Hepatocyte (in vitro differentiated cells): ENCODE measurements around the gene TUG1. TPM values are rescaled to one million over a fixed set of nuclear protein-coding genes. Genes with fewer than 3 reads are reported as not detected.

Experiments
- DNase-seq: peaks from one replicate; pipeline ENCODE4 v3.0.0-alpha.2; 2016; ENCODE audit warnings: low spot score
- H2AFZ ChIP-seq: fragments of 200-600 bp; sonication (generic); 2 replicates; pipeline ENCODE4 v1.6.0; 2016; ENCODE audit warnings: antibody characterized with exemption, mild to moderate bottlenecking
- H3K27ac ChIP-seq: fragments of 200-600 bp; sonication (generic); 2 replicates; pipeline ENCODE4 v1.5.1; 2016; ENCODE audit warnings: mild to moderate bottlenecking
- H3K27me3 ChIP-seq: fragments of 200-600 bp; sonication (generic); 2 replicates; pipeline ENCODE4 v1.6.1; 2016
- H3K36me3 ChIP-seq: fragments of 200-600 bp; sonication (generic); replicated peaks from 2 replicates; pipeline ENCODE4 v1.5.1; 2016; ENCODE audit warnings: low read depth; ENCODE audit not compliant: insufficient read depth
- H3K4me1 ChIP-seq: fragments of 200-600 bp; sonication (generic); 2 replicates; pipeline ENCODE4 v1.5.1; 2016; ENCODE audit warnings: mild to moderate bottlenecking, moderate library complexity; ENCODE audit not compliant: insufficient read depth
- H3K4me2 ChIP-seq: fragments of 200-600 bp; sonication (generic); 2 replicates; pipeline ENCODE4 v1.6.0; 2016
- H3K4me3 ChIP-seq: fragments of 200-600 bp; sonication (generic); 2 replicates; pipeline ENCODE4 v1.5.1; 2016; ENCODE audit warnings: mild to moderate bottlenecking
- H3K79me2 ChIP-seq: fragments of 200-600 bp; sonication (generic); 2 replicates; pipeline ENCODE4 v1.6.0; 2017; ENCODE audit warnings: mild to moderate bottlenecking
- H3K9me2 ChIP-seq: fragments of 200-600 bp; sonication (generic); replicated peaks from 2 replicates; pipeline ENCODE4 v1.6.0; 2017; ENCODE audit warnings: mild to moderate bottlenecking; ENCODE audit not compliant: insufficient read depth
- H3K9me3 ChIP-seq: fragments of 200-600 bp; sonication (generic); 2 replicates; pipeline ENCODE4 v1.5.1; 2016; ENCODE audit warnings: low read depth, mild to moderate bottlenecking
- H4K20me1 ChIP-seq: fragments of 200-600 bp; sonication (generic); 2 replicates; pipeline ENCODE4 v1.6.0; 2016; ENCODE audit warnings: mild to moderate bottlenecking; ENCODE audit not compliant: insufficient read depth, poor library complexity, severe bottlenecking
- EZH2 ChIP-seq: fragments of 200-600 bp; sonication (generic); IDR thresholded peaks from 2 replicates; pipeline ENCODE4 v1.6.1; 2016; ENCODE audit warnings: antibody characterized with exemption, mild to moderate bottlenecking, borderline replicate concordance
- EZH2phosphoT487 ChIP-seq: fragments of 200-600 bp; sonication (generic); IDR thresholded peaks from one replicate; pipeline ENCODE4 v1.6.1; 2018; ENCODE audit warnings: antibody characterized with exemption, mild to moderate bottlenecking, low read depth, moderate library complexity; ENCODE audit not compliant: unreplicated experiment, severe bottlenecking
- WGBS: methylation state at CpG from one replicate; pipeline ENCODE4 v1.1.6; 2016; ENCODE audit warnings: low lambda C conversion rate; ENCODE audit errors: missing lambda C conversion rate; 5-methylcytosine and 5-hydroxymethylcytosine counted together
- polyA plus RNA-seq: library from polyadenylated mRNA; unstranded; fragments of >200 nt; fragmentation: Nextera tagmentation; extraction: Ambion mirVana; gene quantifications from 2 replicates; pipeline ENCODE4 v1.2.1, GENCODE V29; 2016
- total RNA-seq: library from RNA; depleted of rRNA; stranded (reverse); fragments of >200 nt; gene quantifications from 2 replicates; pipeline ENCODE4 v1.2.3, GENCODE V29; 2014
- TF ChIP-seq, protein P1 (sequence below): fragments of 200-600 bp; sonication (generic); IDR thresholded peaks from 2 replicates; pipeline ENCODE4 v1.5.1; 2016; ENCODE audit warnings: antibody characterized with exemption, mild to moderate bottlenecking; ENCODE audit not compliant: poor library complexity

TUG1 gene
- total and polyA plus RNA-seq, 2 experiments from 2014 or later: 33.9 to 99.3 TPM

DNA sequence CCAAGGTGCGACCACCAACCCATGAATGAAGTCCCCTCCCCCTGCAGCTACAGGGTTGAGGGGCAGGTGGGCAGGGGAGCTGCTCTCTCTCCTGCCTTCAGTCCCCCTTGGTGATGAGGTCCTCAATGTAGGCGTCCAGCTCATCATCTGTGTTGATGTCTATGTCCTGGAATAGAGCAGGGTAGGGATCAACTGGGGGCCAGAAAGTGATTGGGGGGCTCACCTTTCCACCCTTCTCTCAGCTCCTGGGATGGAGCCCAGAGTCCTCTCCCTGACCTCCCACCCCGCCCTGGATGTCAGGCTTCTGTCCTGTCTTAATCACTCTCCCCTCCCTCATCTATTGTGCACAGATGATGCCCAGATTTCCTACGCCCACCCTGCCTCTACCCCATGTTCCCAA lies 42.4 kb upstream of the TUG1 start:
- no peak for DNase-seq
- Histone ChIP-seq H3K27me3 (no peaks in the 10 kb centered on the region), H3K27ac (no peak overlapping the region), H3K9me2 (no peaks in the 10 kb centered on the region), H3K36me3 (no peaks in the 10 kb centered on the region), H2AFZ (no peak overlapping the region), H3K4me3 (no peak overlapping the region), H3K9me3 (no peaks in the 10 kb centered on the region), H3K4me2 (no peak overlapping the region), H3K79me2 (no peaks in the 10 kb centered on the region), H4K20me1 (no peaks in the 10 kb centered on the region), H3K4me1 (no peaks in the 10 kb centered on the region)
- WGBS: 94% methylated on average over 4 of the region's 4 CpGs
- TF ChIP-seq, protein P1, sequence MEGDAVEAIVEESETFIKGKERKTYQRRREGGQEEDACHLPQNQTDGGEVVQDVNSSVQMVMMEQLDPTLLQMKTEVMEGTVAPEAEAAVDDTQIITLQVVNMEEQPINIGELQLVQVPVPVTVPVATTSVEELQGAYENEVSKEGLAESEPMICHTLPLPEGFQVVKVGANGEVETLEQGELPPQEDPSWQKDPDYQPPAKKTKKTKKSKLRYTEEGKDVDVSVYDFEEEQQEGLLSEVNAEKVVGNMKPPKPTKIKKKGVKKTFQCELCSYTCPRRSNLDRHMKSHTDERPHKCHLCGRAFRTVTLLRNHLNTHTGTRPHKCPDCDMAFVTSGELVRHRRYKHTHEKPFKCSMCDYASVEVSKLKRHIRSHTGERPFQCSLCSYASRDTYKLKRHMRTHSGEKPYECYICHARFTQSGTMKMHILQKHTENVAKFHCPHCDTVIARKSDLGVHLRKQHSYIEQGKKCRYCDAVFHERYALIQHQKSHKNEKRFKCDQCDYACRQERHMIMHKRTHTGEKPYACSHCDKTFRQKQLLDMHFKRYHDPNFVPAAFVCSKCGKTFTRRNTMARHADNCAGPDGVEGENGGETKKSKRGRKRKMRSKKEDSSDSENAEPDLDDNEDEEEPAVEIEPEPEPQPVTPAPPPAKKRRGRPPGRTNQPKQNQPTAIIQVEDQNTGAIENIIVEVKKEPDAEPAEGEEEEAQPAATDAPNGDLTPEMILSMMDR: no peak
- TF ChIP-seq EZH2: no peak

DNA sequence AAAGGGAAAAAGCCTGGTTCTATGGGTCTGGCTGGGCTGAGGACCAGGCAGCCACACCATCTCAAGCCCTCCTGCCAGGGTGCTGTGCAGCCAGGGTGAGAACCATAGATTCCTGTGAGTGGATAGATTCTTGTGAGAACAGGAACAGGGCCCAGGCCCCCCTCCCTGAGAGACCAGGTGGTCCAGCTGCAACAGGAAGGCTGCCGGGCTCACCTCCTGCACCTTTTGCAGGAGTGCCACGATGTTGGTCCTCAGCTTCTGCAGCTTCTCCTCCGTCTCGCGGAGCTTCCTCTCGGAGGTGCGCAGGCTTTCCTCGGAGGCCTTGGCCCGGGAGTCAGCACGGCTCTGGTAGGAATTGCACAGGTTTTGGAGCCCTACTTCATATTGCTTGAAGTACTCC lies 41.3 kb upstream of the TUG1 start:
- no peak overlapping the region for H3K27ac ChIP-seq
- TF ChIP-seq EZH2 (no peak), EZH2phosphoT487 (no peak)
- TF ChIP-seq, protein P1: no peak
- 100% methylated on average over 10 of the region's 10 CpGs for WGBS
- H3K4me3 ChIP-seq: no peak overlapping the region
- H3K4me2 ChIP-seq: no peak overlapping the region
- DNase-seq: no peak
- no peaks in the 10 kb centered on the region for H3K27me3 ChIP-seq
- H3K9me3 ChIP-seq: no peaks in the 10 kb centered on the region
- H3K36me3 ChIP-seq: no peaks in the 10 kb centered on the region
- H3K79me2 ChIP-seq: no peaks in the 10 kb centered on the region
- no peak overlapping the region for H2AFZ ChIP-seq
- no peaks in the 10 kb centered on the region for H3K9me2 ChIP-seq
- H3K4me1 ChIP-seq: no peaks in the 10 kb centered on the region
- no peaks in the 10 kb centered on the region for H4K20me1 ChIP-seq

DNA sequence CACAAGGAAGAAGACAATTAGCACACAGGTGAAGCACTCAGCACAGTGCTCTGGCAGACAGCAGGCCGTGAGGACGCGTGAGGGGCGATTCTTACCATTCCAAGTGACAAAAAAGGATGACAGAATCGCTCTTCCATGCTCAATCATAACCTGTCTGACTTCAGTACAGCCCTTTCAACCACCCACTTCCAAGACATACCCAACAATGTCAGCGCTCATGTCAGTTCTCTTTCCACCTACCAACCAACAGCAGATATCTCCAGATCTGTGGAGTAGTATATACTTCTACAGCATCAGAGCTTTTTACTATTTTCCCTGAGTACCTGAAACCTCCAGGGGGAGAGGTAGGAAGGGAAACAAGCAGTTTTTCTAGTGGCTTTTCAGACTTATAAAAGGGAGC lies 40.7 kb upstream of the TUG1 start:
- WGBS: 96% methylated on average over 6 of the region's 6 CpGs
- Histone ChIP-seq H3K27me3 (no peaks in the 10 kb centered on the region), H3K4me1 (no peaks in the 10 kb centered on the region), H3K36me3 (no peaks in the 10 kb centered on the region), H3K4me2 (no peak overlapping the region), H3K79me2 (no peaks in the 10 kb centered on the region), H2AFZ (no peak overlapping the region), H3K27ac (no peak overlapping the region), H4K20me1 (no peaks in the 10 kb centered on the region), H3K9me2 (no peaks in the 10 kb centered on the region), H3K9me3 (no peaks in the 10 kb centered on the region), H3K4me3 (no peak overlapping the region)
- no peak for DNase-seq
- TF ChIP-seq, protein P1: no peak
- no peak for TF ChIP-seq EZH2
- TF ChIP-seq EZH2phosphoT487: no peak

DNA sequence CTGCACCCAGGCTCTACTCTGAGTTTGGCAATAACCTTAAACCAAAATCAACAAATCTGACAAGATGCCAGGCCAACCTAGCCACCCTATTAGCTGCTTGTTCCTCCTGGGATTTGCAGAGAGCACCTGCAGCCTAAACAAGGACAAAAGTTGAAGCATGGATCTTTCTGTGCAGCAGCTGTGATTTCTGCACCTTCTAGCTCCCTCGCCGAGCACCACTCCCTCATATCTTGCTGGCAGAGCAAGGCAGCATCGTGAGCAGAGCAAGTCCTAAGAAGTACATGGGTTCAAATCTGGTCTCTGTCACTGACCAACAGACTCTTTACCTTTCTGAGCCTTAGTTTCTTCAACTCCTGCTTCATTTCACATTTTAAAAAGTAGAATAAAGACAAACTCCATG lies 38.8 kb upstream of the TUG1 start:
- TF ChIP-seq EZH2phosphoT487 (no peak), EZH2 (no peak)
- WGBS: 98% methylated on average over 3 of the region's 3 CpGs
- Histone ChIP-seq H2AFZ (no peak overlapping the region), H3K79me2 (no peaks in the 10 kb centered on the region), H3K27me3 (no peaks in the 10 kb centered on the region), H3K36me3 (no peaks in the 10 kb centered on the region), H3K4me3 (no peak overlapping the region), H3K27ac (no peak overlapping the region), H3K9me2 (no peaks in the 10 kb centered on the region), H3K4me1 (no peaks in the 10 kb centered on the region), H4K20me1 (no peaks in the 10 kb centered on the region), H3K9me3 (no peaks in the 10 kb centered on the region), H3K4me2 (no peak overlapping the region)
- DNase-seq: no peak
